Lower lobe of right lung (tissue), 2 donors: ENCODE results near the gene PTGER1. TPM values are rescaled to one million over a fixed set of nuclear protein-coding genes. Genes with fewer than 3 reads are reported as not detected.
A peak's percentile ranks its signal among the peaks of the same experiment; 100 is the strongest.

Experiments used
- ATAC-seq, 2 donors: fragments of 200-7000 bp; cut with Tn5 transposase; one replicate each; pipeline ENCODE4 v1.9.1; 2020 to 2022; ENCODE audit warnings: mild to moderate bottlenecking in 2 of 2, moderate library complexity in 2 of 2
- DNase-seq: peaks from one replicate; pipeline ENCODE4 v3.0.0-alpha.2; 2020
- H3K27ac ChIP-seq: fragments of 200-600 bp; one replicate; pipeline ENCODE4 v1.8.0; 2022
- H3K27me3 ChIP-seq: fragments of 200-600 bp; one replicate; pipeline ENCODE4 v1.8.0; 2022; ENCODE audit warnings: low read depth
- H3K36me3 ChIP-seq: fragments of 200-600 bp; one replicate; pipeline ENCODE4 v1.8.0; 2022; ENCODE audit warnings: mild to moderate bottlenecking
- H3K4me1 ChIP-seq: fragments of 200-600 bp; one replicate; pipeline ENCODE4 v1.8.0; 2022
- H3K4me3 ChIP-seq: fragments of 200-600 bp; one replicate; pipeline ENCODE4 v1.8.0; 2022; ENCODE audit warnings: mild to moderate bottlenecking
- H3K9me3 ChIP-seq: fragments of 200-600 bp; one replicate; pipeline ENCODE4 v1.8.0; 2022
- CTCF ChIP-seq: fragments of 200-600 bp; IDR thresholded peaks from one replicate; pipeline ENCODE4 v1.8.0; 2022; ENCODE audit warnings: antibody characterized with exemption, mild to moderate bottlenecking
- intact Hi-C: fragments of 100-400 bp; cut with DNase I; formaldehyde crosslinking; loops from one replicate; pipeline ENCODE4 v1.11.0; 2022
- total RNA-seq: library from RNA; stranded (reverse); fragmentation: NEBNext Ultra II Directional; extraction: Animal tissue kit (Norgen Biotek cat#: 25700); gene quantifications from one replicate; pipeline ENCODE4 v1.2.1, GENCODE V29; 2021
- donor health status: DM: no; HTN: yes; CAD: no; lungs with severe emphysema.

The PTGER1 gene
- total RNA-seq, 1 donor from 2014 or later: 0.62 TPM

DNA sequence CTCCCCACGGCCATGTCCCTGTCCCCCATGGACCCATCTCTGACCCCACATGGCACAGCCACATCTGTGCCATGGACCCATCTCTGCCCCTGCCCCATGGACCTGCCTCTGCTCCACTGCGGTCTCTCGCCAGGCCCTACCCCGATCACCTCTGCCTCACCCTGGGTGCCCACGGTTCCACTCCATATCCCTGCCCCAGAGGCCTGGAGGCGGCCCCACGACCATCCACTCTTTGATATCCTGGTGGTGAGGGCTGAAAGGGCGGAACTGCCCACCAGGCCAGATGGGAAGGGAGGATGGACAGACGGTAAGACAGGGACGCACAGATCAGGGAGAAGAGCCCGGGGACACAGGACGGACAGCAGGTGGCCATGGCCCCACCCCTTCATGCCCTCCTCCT, 327 bp downstream of the PTGER1 start:
- no peak for ATAC-seq
- Histone ChIP-seq H3K27me3 (peaks cover 26% of the 10 kb centered on the region), H3K4me3 (peak overlapping the region; percentile 27), H3K9me3 (no peaks in the 10 kb centered on the region), H3K27ac (no peak overlapping the region), H3K4me1 (peaks cover 42% of the 10 kb centered on the region), H3K36me3 (peaks cover 45% of the 10 kb centered on the region)
- no peak for TF ChIP-seq CTCF
- intact Hi-C loops: no loop called here
- DNase-seq: no peak

DNA sequence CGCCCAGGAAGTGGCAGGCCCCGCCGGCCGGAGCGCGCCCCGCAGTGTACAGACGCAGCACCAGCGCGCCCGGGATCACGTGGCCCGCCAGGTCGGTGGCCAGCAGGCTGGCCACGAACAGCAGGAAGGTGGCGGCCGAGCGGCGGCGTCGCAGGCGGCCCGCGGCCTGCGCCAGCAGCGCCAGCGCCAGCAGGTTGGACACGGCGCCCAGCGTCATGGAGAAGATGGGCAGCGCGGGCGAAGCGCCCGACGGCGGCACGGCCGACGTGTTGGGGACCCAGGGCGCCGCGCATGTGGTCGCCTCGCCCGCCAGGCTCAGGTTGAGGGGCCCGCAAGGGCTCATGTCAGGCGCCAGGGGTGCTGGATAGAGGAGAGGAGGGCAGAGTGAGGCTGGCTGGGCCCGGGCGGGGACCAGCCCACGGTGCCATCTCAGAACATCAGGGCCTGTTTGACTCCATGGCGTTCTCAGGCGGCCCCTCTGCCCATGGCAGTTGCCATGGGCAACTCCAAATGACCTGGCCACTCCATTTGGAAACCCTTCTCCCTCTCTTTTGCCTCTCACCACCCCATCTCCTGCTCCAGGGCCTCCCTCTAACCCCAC, 1.1 kb downstream of the PTGER1 start:
- Histone ChIP-seq H3K27ac (no peak overlapping the region), H3K4me3 (no peak overlapping the region), H3K9me3 (no peaks in the 10 kb centered on the region), H3K27me3 (peaks cover 26% of the 10 kb centered on the region), H3K4me1 (peaks cover 42% of the 10 kb centered on the region), H3K36me3 (peaks cover 45% of the 10 kb centered on the region)
- ATAC-seq: peak; percentile 2 to 3
- intact Hi-C loops: no loop called here
- no peak for TF ChIP-seq CTCF
- no peak for DNase-seq

GRCh38 chr19:14473073-14473977, 1.8 kb downstream of the PTGER1 start:
- no peak for TF ChIP-seq CTCF
- intact Hi-C loops: no loop called here
- DNase-seq (no peak), ATAC-seq (no peak)
- H3K27me3 ChIP-seq: peaks cover 26% of the 10 kb centered on the region
- H3K4me3 ChIP-seq: no peak overlapping the region
- H3K9me3 ChIP-seq: no peaks in the 10 kb centered on the region
- peaks cover 42% of the 10 kb centered on the region for H3K4me1 ChIP-seq
- H3K36me3 ChIP-seq: peaks cover 45% of the 10 kb centered on the region
- H3K27ac ChIP-seq: no peak overlapping the region

GRCh38 chr19:14472202-14472938, 2.8 kb downstream of the PTGER1 start:
- peak; percentile 68 to 73 for ATAC-seq
- peak overlapping the region; percentile 39 for H3K4me3 ChIP-seq
- H3K27me3 ChIP-seq: peaks cover 26% of the 10 kb centered on the region
- peaks cover 32% of the 10 kb centered on the region for H3K4me1 ChIP-seq
- peak; percentile 83 for DNase-seq
- intact Hi-C loops: no loop called here
- H3K27ac ChIP-seq: no peak overlapping the region
- peaks cover 45% of the 10 kb centered on the region for H3K36me3 ChIP-seq
- no peaks in the 10 kb centered on the region for H3K9me3 ChIP-seq
- peak; percentile 100 for TF ChIP-seq CTCF

GRCh38 chr19:14471436-14472187, 3.5 kb downstream of the PTGER1 start:
- ATAC-seq (no peak), DNase-seq (no peak)
- no peak overlapping the region for H3K4me3 ChIP-seq

More at GRCh38 chr19:14471436-14472187, 3.5 kb downstream of the PTGER1 start:
- Histone ChIP-seq H3K36me3 (peaks cover 50% of the 10 kb centered on the region), H3K9me3 (no peaks in the 10 kb centered on the region), H3K4me1 (peaks cover 25% of the 10 kb centered on the region), H3K27ac (no peak overlapping the region), H3K27me3 (peaks cover 26% of the 10 kb centered on the region)
- no peak for TF ChIP-seq CTCF
- intact Hi-C loops: no loop called here
